Measurements from ENCODE around the gene ERVFRD-1.

GRCh38 chr6:11076540-11076939, 35.0 kb downstream of the ERVFRD-1 start:
- no peak for TF ChIP-seq CTCF (IDR thresholded peaks at IDR 0.05)
- TF ChIP-seq POLR2A (IDR thresholded peaks at IDR 0.05; ENCODE audit: low read depth): no peak
- TF ChIP-seq EP300 (IDR thresholded peaks at IDR 0.05): no peak
- TF ChIP-seq POLR2AphosphoS5 (IDR thresholded peaks at IDR 0.05): no peak

All from esophagus muscularis mucosa (tissue), 4 donors.